GM20431 (cell line): ENCODE results near the gene RPTOR.

Experiments used
- in situ Hi-C: fragments of 300-500 bp; cut with MseI, MboI; formaldehyde crosslinking; loops from one replicate; pipeline ENCODE4 v1.15.0; 2020; ENCODE audit warnings: low sequenced_read_pairs; ENCODE audit not compliant: unreplicated experiment

RPTOR gene

DNA sequence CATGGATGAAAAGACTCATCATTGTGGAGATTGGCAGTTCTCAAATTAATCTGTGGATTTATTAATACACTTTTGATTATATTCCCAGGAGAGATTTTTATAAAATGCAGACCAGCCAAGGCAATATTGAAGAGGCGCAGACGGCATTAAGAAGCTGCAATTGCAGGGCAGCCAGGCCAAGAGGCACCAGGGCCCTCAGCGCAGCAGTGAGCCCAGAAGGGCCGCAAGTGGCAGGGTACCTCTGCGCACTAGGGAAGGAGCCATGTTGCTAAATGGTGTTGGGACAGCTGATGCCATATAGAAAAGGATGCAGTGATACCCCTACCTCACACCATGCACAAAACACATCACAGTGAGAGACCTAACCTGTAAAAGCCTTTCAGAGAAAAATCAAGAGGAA lies 410.4 kb downstream of the RPTOR start:
- in situ Hi-C loops: no loop called here

DNA sequence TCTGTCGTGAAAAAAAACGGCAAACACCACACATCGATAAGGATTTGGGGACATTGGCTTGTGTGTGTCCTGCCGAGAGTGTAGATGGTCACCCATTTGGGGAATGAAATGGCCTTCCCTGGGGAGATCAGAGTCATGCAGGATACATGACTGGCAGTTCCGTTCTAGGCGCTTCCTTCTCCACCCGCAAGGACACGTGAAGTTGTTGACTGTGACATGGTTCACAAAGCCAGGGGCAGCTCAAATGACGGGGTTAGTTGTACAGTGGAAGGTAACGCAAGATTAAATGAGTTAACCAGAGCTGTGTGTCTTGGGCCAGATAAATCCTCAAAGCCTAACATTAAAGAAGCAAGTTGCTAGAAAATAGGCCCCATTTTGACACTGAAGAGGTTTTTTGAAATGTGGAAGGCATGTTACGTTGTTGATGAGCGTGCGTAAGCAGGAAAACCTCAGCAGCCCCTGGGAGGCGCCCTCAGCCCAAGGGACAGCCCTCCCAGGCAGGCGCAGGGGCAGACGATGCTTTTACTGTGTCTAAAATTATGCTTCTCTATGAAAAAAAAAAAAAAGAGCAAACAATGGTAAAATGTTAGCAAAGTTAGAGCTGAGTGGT lies 411.1 kb downstream of the RPTOR start:
- in situ Hi-C loops: no loop called here

DNA sequence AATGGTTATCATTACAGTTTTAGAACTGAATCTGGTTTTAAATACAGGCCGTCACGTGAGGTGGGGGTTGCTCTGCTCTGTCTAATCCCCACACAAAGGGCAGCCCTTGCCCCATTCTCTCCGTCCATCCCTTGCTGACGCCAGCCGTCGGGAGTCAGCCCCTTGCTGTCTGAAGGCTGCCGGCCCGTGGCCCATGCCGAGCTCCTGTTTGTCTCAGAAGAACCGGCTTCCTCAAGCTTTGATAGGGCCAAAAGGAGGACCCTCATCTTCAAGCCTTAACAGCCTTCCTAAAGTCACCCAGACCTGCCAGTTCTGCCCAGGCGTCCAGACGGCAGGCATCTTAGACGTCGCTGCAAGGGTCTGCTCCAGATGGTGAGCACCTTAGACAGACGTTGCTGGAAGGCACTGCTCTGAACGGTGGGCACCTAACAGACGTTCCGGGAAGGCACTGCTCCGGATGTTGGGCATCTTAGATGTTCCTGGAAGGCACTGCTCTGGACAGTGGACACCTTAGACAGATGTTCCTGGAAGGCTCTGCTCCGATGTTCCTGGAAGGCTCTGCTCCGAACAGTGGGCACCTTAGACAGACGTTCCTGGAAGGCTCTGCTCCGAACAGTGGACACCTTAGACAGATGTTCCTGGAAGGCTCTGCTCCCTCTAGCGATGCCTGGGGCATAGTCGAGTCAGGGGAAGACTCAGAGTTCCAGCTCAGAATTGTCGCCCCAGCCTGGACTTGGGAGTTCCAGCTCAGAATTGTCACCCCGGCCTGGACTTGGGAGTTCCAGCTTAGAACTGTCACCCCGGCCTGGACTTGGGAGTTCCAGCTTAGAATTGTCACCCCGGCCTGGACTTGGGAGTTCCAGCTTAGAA lies 411.9 kb downstream of the RPTOR start:
- in situ Hi-C loops: no loop called here

DNA sequence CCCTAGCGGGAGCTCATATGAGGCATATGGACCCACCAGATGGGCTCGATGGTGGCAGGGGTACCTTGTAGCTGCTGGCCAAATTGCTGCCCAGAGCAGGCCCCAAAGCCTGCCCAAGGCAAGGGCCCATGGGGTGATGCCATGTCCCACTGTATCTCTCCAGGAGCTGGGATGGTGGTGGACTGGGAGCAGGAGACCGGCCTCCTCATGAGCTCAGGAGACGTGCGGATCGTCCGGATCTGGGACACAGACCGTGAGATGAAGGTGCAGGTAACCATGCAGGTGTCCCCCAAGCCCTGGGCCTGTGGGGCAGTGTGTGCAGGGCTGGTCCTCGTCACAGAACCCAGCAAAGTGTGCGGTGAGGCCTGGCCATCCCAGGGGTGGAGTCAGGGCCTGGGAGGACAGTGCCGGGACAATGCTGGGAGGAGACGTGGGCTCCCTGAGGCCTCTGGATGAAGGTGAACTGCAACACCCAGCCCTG lies 412.9 kb downstream of the RPTOR start:
- in situ Hi-C loops: no loop called here

DNA sequence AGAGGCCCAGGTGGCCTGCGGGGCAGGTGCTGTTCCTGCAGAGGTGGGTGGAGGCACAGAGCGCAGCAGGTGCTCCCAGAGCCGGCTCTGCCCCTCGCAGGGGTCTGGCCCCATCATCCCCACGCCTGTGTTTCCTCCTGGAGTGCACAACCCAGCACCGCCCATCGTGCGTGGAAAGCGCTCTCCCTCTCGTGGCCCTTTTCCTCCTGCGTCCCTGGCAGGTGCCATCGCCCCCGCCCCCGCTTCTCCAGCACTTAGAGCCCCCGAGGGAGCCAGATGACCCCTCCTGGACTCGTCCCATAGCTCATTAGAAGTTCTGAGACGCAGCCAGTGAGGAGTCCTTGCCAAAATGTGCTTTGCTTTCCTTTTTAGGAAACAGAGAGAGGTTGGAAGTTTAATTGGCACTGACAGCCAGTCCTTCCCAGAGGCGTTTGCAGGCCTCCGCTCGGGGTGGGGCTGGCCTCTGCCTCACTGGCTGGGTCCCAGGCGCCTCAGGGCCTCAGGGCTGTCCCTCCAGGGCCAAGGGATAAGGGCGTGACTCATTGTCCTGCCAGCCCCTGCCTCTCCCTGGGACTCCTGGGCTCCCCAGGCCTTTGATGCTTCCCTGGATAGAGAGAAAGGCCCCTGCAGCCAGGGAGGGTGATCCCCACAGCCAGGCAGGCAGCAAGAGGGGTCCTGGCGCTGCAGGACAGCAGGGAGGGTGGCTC lies 414.8 kb downstream of the RPTOR start:
- in situ Hi-C loops: no loop called here

DNA sequence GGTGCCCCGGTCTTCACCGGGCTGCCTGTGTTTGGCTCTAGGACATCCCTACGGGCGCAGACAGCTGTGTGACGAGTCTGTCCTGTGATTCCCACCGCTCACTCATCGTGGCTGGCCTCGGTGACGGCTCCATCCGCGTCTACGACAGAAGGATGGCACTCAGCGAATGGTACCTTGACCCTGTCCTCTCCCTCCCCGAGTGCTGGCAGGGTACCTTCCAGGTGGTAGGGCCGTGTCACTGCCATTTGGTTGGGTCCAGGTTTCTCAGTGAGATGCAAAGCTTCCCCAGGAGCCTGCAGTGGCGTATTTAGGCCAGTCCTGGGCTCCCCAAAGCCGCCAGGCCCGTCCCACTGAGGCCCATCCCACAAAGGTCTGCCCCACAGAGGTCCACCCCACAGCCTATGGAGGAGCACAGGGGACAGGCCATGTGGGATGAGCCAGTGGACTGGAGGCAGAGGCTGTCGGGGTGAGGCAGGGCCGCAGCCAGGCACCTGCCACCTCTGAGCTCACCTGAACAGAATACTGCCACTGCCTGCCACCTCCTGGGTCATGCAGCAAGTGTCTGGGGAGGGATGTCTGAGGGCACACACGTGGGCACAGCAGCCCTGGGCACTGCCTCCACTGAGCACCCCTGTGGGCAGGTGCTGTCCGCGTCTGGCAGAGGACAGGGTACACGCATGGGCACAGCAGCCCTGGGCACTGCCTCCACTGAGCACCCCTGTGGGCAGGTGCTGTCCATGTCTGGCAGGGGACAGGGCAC lies 415.6 kb downstream of the RPTOR start:
- in situ Hi-C loops: no loop called here

DNA sequence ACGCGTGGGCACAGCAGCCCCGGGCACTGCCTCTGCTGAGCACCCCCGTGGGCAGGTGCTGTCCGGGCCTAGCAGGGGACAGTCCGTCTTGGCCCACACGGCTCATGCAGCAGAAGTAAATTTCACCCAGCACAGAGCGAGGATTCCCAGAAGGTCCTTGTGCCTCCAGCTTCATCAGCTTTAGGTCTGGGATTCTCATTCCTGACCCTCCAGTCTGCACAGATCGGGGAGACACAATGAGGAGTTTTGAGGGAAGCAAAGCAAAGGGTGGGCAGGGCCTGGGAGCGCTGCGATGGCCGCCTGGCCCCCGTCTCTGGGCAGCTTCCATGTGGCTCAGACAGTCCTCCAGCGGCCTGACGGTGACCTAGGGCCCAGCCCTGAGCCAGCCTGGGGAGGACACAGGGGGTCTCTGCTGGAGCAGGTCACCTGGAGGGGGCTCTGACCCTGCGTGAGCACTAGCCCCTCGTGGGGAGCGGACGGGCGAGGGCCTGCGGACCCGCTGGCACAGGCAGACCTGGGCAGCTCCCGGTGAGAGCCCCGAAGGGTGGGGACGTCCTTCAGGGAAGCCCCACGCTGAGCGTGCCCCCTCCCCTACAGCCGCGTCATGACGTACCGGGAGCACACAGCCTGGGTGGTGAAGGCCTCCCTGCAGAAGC lies 416.3 kb downstream of the RPTOR start:
- in situ Hi-C loops: no loop called here

DNA sequence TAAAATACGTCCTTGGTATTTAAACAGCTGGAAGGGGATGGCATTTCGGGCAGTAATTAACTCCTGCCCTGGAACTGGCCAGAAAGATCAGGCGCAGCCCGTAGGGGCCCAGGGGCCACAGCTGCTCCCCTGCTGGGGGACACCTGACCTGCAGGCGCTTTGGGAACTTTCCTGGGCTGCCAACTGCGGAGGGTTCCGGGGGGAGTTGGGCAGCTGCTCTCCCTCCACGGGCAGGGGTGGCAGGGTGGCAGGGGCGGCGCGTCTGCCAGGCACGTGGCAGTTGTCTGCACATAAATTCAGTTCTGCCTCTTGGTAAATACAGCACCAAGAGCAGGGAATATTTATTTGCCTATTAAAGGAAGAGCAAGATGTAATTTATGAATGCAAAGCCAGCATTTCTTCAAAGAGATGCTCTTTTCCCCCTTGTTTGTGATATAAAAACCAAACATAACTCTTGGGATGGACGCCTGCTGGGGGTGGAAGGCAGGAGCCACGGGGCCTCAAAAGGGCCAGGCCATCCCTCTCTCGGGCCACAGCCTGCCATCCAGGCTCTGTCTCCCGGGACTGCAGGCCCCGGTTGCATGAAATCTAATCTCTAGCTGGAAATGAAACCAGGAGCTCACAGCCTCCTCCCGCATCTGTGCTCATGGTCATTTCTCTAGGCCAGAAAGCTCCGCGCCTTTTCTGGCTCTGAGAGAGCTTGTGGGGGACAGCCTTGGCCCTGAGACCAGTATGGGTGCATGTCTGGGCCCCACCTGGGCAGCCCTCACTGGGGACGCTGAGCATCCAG lies 417.1 kb downstream of the RPTOR start:
- in situ Hi-C loops: no loop called here

DNA sequence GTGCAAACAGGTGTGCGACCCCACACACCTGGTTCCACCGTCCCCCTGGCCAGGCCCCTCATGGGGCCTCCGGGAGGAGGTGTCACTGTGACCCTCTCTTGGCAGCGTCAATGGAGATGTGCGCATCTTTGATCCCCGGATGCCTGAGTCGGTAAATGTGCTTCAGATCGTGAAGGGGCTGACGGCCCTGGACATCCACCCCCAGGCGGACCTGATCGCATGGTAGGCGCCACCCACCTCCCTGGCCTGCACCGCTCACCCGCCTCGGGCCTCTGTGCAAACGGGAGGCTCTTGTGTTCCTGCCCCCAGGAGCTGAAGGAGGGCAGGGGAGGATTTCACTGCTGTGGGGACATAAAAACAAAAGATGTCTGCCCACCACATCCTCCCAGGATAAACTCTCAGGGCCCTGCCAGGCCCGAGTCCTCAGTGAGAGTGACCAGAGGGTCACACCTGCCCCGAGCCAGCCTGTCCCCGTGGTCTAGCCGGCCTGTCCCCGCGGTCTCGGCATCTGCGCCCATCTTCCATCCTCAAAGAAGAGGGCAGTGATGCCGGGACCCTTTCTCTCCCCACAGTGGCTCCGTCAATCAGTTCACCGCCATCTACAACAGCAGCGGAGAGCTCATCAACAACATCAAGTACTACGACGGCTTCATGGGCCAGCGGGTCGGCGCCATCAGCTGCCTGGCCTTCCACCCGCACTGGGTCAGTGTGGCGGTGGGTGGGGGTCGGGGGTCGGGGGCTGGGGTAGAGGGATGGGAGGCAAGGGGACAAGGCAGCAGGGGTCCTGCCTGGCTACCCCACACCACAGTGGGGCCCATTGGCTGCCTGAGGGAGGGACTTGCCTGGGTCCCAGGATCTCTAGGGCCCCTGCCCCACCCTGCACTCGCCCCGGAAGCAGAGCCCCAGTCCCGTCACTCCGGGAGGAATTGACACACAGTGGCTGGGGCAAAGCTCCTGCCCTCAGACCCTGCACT lies 418.0 kb downstream of the RPTOR start:
- in situ Hi-C loops: no loop called here

DNA sequence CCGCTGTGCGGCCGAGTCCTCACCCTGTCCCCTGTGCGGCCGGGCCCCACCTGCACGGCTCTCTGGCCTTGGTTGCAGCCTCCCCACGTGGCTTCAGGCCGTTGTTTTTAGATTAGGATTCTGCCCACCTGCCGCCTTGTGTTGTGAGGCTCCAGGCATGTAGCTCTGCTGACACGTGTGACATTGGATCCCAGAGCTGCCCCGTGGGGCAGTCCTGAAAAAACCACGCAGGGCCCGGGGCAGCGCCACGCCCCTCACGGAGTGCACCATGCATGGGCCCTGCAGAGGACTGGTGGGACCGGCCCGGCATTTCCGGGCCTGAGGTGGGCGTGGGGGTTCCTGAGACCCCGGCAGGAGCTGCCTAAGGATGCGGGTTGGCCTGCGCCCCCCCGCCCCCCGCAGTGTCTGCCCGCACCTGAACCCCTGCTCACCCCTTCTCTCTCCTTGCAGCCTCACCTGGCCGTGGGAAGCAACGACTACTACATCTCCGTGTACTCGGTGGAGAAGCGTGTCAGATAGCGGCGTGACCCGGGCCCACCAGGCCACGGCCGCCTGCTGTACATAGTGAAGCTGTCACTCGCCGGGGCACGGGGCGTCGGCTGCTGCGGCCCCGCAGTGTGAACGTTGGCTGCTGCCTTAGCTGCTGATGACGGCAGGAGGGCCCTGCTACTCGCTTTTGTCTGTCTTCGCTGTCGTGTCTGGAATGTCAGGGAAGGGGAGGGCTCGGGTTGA lies 419.3 kb downstream of the RPTOR start:
- in situ Hi-C loops: no loop called here

DNA sequence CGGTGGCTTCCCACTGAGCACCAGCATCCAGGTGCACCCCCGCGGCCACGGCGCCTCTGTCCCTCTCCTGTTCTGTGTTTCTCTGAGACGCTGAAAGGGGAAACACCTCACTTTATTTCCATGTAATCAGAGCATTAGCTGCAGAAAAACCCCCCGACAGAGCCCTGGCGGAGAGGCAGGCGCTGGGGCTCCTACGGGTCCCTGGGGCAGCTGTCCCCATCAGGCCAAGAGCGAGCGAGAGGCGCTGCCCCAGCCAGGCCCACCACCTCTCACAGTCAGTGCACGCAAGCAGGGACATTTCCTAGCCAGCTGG lies 419.9 kb downstream of the RPTOR start:
- in situ Hi-C loops: no loop called here

DNA sequence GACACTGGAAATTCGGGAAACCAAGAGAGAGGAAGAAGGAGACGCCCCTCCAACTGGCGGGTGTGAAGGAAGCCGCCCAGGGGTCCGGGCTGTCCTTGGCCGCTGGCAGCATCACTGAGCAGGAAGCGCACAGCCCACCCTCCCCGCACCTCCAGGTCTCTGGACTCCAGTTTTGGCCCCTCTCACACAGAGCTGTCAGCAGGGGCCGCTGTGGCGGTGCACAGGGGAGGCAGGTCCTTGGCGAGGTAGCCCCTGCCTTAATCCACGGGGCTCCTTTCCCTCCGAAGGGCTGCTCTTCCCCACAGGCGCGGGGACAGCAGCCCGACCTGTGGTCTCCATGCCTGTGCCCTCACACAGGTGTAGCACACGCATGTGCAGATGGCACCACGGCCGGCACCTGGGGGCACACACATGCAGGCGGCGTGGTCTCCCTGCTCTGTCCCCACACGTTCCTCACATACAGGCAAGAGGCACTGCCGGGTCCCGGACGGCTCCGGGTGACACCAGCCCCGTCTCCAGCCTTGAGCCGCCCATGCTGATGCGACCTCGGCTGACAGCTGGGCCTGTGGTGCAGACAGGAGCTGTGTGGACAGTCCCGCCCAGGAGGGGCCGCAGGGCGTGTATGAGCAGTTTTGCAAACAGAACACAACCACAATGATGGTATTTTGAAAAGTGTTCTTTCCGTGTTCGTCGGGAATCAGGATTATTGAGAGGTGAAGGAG lies 420.4 kb downstream of the RPTOR start:
- in situ Hi-C loops: no loop called here

DNA sequence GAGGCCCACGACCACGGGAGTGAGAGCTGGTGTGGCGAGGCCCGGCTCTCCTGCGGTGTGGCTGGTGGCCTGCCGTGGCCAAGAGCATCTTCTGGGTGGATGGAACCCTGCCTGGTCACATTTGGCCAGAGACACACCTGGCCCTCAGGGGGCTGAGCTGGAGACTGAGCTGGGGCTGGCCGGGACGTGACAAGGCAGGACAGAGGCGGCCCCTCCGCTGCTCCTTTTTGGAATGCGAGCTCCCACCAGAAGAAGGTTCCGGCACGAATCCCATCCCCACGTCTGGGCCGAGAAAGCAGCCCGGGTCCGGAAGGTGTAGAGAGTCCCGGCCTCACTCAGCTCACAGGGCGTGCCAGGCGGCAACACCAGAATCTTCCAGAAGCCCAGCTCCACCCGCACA lies 421.0 kb downstream of the RPTOR start:
- in situ Hi-C loops: no loop called here

DNA sequence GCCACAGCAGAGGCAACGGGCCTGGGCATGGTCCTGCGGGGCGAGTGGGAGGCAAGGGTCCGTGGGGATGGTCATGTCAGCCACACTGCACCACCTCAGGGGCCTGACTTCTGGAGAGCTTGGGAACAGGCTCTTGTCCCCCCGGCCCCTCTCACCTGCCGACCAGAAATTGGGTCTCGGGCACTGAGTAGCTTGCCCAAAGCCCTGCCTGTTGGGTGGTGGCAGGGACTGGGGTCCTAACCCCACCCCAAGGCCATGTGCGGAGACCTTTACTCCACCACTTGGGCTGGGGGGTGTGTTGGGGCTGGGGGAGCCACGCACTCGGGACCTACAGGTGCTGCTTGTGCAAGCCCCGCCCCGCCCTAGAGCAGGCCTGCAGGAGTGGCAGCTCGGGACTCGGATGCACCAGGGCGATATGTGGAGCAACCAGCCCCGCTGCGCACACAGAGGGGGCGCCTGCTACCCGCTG lies 422.8 kb downstream of the RPTOR start:
- in situ Hi-C loops: no loop called here

DNA sequence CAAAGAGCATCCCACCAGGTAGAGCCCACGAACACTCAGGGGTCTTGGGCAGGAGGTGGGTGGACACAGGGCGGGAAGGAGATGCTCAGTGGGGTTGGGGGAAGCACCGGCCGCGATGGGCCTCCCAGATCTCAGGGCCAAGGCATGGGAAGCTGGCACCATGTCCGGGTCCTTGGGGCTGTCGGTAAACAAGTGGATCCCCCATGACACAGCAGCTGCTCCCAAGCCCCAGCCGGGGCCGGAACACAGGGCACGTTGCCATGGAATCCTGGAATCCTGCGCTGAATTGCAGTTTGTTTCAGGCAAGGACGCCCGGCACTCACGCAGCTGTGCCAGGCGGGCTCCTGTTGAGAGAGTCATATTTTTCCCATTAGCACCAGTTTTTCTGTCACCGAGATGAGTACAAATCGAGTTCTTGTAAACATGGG lies 424.0 kb downstream of the RPTOR start:
- in situ Hi-C loops: no loop called here

DNA sequence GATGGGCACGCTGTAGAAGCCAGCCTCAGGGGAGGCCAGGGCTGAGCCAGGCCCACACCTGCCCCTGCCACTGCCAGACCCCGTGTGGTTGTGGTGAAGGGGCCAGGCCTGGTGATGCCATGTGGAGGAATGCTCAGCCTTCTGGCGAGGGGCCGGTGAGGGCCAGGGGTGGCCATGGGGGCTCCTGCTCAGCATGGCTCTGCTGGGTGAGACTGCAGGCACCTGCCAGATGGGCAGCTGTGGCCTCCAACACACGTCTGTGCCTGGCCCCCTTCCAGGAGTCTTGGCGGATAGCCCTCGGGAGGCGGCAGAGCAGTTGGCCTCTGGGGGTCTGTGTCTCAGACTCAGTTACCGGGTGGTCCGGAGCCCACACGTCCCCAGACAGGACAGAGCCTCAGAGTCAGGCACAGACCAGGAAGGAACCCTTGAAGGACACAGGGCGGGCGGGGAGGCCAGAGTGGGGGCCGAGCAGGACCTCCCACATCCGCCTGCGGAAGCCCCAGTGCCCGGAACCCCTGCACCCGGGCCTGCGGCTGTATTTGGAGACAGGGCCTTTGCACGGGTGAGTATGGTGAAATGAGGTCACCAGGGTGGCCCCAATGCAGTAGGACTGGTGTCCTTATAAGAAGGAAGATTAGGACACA lies 424.5 kb downstream of the RPTOR start:
- in situ Hi-C loops: no loop called here
